Thoracic aorta (tissue), 2 donors: ENCODE measurements around the gene RGS5. TPM values are rescaled to one million over a fixed set of nuclear protein-coding genes. Genes with fewer than 3 reads are reported as not detected.
"Not testable (repeated sequence)": the region's sequence is repeated elsewhere in the genome, so short reads cannot be mapped to it uniquely, and the experiment has no call there.

Source experiments
- ATAC-seq: fragments of 150-250 bp; one replicate; pipeline ENCODE4 v1.8.0; 2017; ENCODE audit warnings: low read depth; ENCODE audit not compliant: insufficient number of reproducible peaks, low FRiP score
- DNase-seq: peaks from one replicate; pipeline ENCODE4 v3.0.0-alpha.2; 2020; ENCODE audit warnings: low spot score
- H3K27ac ChIP-seq, 2 donors: fragments of 200-600 bp; sonication (generic); 1 replicate in 1 of 2; 2 replicates in 1 of 2; pipeline ENCODE4 v1.5.1; 2016; ENCODE audit warnings: mild to moderate bottlenecking in 2 of 2, moderate library complexity in 2 of 2
- H3K27me3 ChIP-seq: fragments of 200-600 bp; sonication (generic); replicated peaks from 2 replicates; pipeline ENCODE4 v1.6.0; 2016; ENCODE audit warnings: mild to moderate bottlenecking; ENCODE audit not compliant: insufficient read depth
- H3K36me3 ChIP-seq: fragments of 200-600 bp; sonication (generic); one replicate; pipeline ENCODE4 v1.5.1; 2016
- H3K4me1 ChIP-seq, 2 donors: fragments of 200-600 bp; sonication (generic); 1 replicate in 1 of 2; 2 replicates in 1 of 2; pipeline versions ENCODE4 v1.5.1 to v1.6.0; 2016; ENCODE audit warnings: low read depth in 2 of 2, mild to moderate bottlenecking in 1 of 2; ENCODE audit not compliant: control insufficient read depth in 1 of 2
- H3K4me3 ChIP-seq: fragments of 200-600 bp; sonication (generic); 2 replicates; pipeline ENCODE4 v1.5.1; 2016; ENCODE audit warnings: mild to moderate bottlenecking
- H3K9me3 ChIP-seq: fragments of 200-600 bp; sonication (generic); 2 replicates; pipeline ENCODE4 v1.5.1; 2016
- CTCF ChIP-seq: fragments of 200-600 bp; sonication (generic); IDR thresholded peaks from one replicate; pipeline ENCODE4 v1.5.1; 2019; ENCODE audit warnings: antibody characterized with exemption
- total RNA-seq, 2 donors: library from RNA; depleted of rRNA; stranded (reverse); fragments of >200 nt; gene quantifications; one replicate each; pipeline versions ENCODE4 v1.1.0 to v1.2.3, GENCODE V29; 2016

RGS5 gene
- total RNA-seq, 2 donors from 2014 or later, result 1,210 to 1,385 TPM

- Histone ChIP-seq H3K4me1 (peaks cover 10 to 30% of the 10 kb centered on the region in 2 donors), H3K36me3 (no peaks in the 10 kb centered on the region), H3K27ac (no peak overlapping the region), H3K4me3 (no peak overlapping the region), H3K9me3 (no peaks in the 10 kb centered on the region), H3K27me3 (no peaks in the 10 kb centered on the region)
- DNase-seq (no peak), ATAC-seq (no peak)
- TF ChIP-seq CTCF, result no peak
Observed at GRCh38 chr1:163240705-163241104, 38.0 kb upstream of the RGS5 start.

- H3K9me3 ChIP-seq, H3K36me3 ChIP-seq, H3K4me3 ChIP-seq, ATAC-seq, DNase-seq, H3K27me3 ChIP-seq: not testable (repeated sequence)
- peak overlapping the region; percentile 50 to 88 for H3K27ac ChIP-seq
- H3K4me1 ChIP-seq, result peaks cover 18 to 43% of the 10 kb centered on the region in 2 donors
Observed at GRCh38 chr1:163233643-163234042, 30.9 kb upstream of the RGS5 start.

- DNase-seq (no peak), ATAC-seq (peak; percentile 85)
Observed at GRCh38 chr1:163231385-163231784, 28.7 kb upstream of the RGS5 start.

GRCh38 chr1:163230827-163231226 is 28.1 kb upstream of the RGS5 start:
- Histone ChIP-seq H3K9me3 (no peaks in the 10 kb centered on the region), H3K36me3 (no peaks in the 10 kb centered on the region), H3K27me3 (no peaks in the 10 kb centered on the region), H3K4me3 (no peak overlapping the region), H3K4me1 (peaks cover 18 to 41% of the 10 kb centered on the region in 2 donors), H3K27ac (peak overlapping the region; percentile 81 to 88)
- ATAC-seq, result no peak
- DNase-seq, result no peak
- no peak for TF ChIP-seq CTCF

More at GRCh38 chr1:163231385-163231784, 28.7 kb upstream of the RGS5 start:
- no peaks in the 10 kb centered on the region for H3K27me3 ChIP-seq
- no peak overlapping the region for H3K4me3 ChIP-seq
- H3K27ac ChIP-seq, result peak overlapping the region; percentile 88 to 91
- H3K36me3 ChIP-seq, result no peaks in the 10 kb centered on the region
- TF ChIP-seq CTCF, result no peak
- peaks cover 18 to 43% of the 10 kb centered on the region in 2 donors for H3K4me1 ChIP-seq
- H3K9me3 ChIP-seq, result no peaks in the 10 kb centered on the region

- ATAC-seq, H3K4me3 ChIP-seq, H3K9me3 ChIP-seq, DNase-seq, H3K36me3 ChIP-seq, H3K27me3 ChIP-seq, H3K27ac ChIP-seq: not testable (repeated sequence)
- H3K4me1 ChIP-seq, result peaks cover 18 to 29% of the 10 kb centered on the region in 2 donors
Observed at GRCh38 chr1:163228271-163228670, 25.6 kb upstream of the RGS5 start.

GRCh38 chr1:163227126-163227525 is 24.4 kb upstream of the RGS5 start:
- no peaks in the 10 kb centered on the region for H3K9me3 ChIP-seq
- no peak overlapping the region for H3K4me3 ChIP-seq
- no peaks in the 10 kb centered on the region for H3K36me3 ChIP-seq
- no peaks in the 10 kb centered on the region for H3K27me3 ChIP-seq
- no peak for TF ChIP-seq CTCF
- no peak for DNase-seq
- ATAC-seq, result no peak
- no peak overlapping the region for H3K27ac ChIP-seq
- peaks cover 17 to 20% of the 10 kb centered on the region in 2 donors for H3K4me1 ChIP-seq
